Erythroblast (primary cell): Measurements from ENCODE around the gene ARL2.

Source experiments
- GATA1 ChIP-seq: IDR thresholded peaks from 2 replicates; pipeline ENCODE4 v1.6.1; 2011; ENCODE audit warnings: low read depth, mild to moderate bottlenecking, control low read depth, low read length, moderate library complexity
- POLR2A ChIP-seq: IDR thresholded peaks from 2 replicates; pipeline ENCODE4 v1.6.1; 2011; ENCODE audit warnings: mild to moderate bottlenecking, low read length

DNA sequence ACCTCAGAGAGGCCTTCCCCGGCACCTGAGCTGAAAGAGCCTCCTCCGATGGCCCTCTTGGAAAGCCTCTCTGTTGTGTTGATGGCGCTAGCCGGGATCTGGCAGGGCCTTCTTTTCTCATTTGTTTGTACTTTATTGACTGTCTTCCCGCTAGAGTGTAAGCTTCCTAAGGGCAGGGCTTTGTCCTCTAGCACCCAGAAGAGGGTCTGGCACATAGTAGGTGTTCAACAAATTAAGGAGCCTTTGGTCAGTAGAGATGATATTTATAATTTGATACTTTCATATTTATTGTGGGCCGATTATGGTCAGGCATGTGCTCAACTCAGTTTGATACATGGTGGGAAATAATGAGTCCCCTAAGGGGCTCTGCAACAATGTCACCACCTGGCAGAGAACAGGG, 4.0 kb downstream of the ARL2 start:
- TF ChIP-seq POLR2A (no peak), GATA1 (no peak)
